ENCODE results near the gene PBX1. TPM values are rescaled to one million over a fixed set of nuclear protein-coding genes. Genes with fewer than 3 reads are reported as not detected.

PBX1 gene
- total RNA-seq, 3 donors from 2014 or later, result 64.5 to 126 (median 95.4) TPM

GRCh38 chr1:164611754-164612642 is 53.0 kb downstream of the PBX1 start:
- Histone ChIP-seq H3K9me3 (no peaks in the 10 kb centered on the region), H3K4me3 (peak overlapping the region in 1 of 3 donors; percentile 15), H3K27me3 (no peaks in the 10 kb centered on the region), H3K36me3 (no peaks in the 10 kb centered on the region), H3K27ac (peak overlapping the region; percentile 41 to 80), H3K4me1 (peaks cover 0 to 19% of the 10 kb centered on the region in 2 donors)
- TF ChIP-seq POLR2A (IDR thresholded peaks at IDR 0.05), result no peak
- TF ChIP-seq POLR2AphosphoS5 (IDR thresholded peaks at IDR 0.05), result peak in 1 of 3 donors; percentile 21
- TF ChIP-seq, protein P1, sequence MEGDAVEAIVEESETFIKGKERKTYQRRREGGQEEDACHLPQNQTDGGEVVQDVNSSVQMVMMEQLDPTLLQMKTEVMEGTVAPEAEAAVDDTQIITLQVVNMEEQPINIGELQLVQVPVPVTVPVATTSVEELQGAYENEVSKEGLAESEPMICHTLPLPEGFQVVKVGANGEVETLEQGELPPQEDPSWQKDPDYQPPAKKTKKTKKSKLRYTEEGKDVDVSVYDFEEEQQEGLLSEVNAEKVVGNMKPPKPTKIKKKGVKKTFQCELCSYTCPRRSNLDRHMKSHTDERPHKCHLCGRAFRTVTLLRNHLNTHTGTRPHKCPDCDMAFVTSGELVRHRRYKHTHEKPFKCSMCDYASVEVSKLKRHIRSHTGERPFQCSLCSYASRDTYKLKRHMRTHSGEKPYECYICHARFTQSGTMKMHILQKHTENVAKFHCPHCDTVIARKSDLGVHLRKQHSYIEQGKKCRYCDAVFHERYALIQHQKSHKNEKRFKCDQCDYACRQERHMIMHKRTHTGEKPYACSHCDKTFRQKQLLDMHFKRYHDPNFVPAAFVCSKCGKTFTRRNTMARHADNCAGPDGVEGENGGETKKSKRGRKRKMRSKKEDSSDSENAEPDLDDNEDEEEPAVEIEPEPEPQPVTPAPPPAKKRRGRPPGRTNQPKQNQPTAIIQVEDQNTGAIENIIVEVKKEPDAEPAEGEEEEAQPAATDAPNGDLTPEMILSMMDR (IDR thresholded peaks at IDR 0.05), result no peak
- intact Hi-C loops (cut with DNase I; ENCODE audit: low total_unique reads), result loop anchor here (5.0 kb wide), 2 partner anchors 55 to 1430 kb away; partner anchors contain the start of gene PBX1
- DNase-seq (ENCODE audit: low spot score in 2 of 2), result peak; percentile 64 to 82

- TF ChIP-seq POLR2A (IDR thresholded peaks at IDR 0.05) (no peak), POLR2AphosphoS5 (IDR thresholded peaks at IDR 0.05) (peak in 1 of 3 donors; percentile 39)
- Histone ChIP-seq H3K4me3 (peak overlapping the region in 1 of 3 donors; percentile 17), H3K27me3 (no peaks in the 10 kb centered on the region), H3K36me3 (no peaks in the 10 kb centered on the region), H3K27ac (peak overlapping the region; percentile 41 to 80), H3K4me1 (peaks cover 0 to 19% of the 10 kb centered on the region in 2 donors), H3K9me3 (no peaks in the 10 kb centered on the region)
- intact Hi-C loops (cut with DNase I; ENCODE audit: low total_unique reads), result loop anchor here (5.0 kb wide), 2 partner anchors 56 to 1431 kb away; partner anchors contain the start of gene PBX1
- DNase-seq (ENCODE audit: low spot score in 2 of 2), result no peak
Measured at GRCh38 chr1:164613176-164613575, 54.2 kb downstream of the PBX1 start.

GRCh38 chr1:164614316-164614715 is 55.3 kb downstream of the PBX1 start:
- Histone ChIP-seq H3K27me3 (no peaks in the 10 kb centered on the region), H3K4me3 (no peak overlapping the region), H3K9me3 (no peaks in the 10 kb centered on the region), H3K27ac (peak overlapping the region in 1 of 2 donors; percentile 80), H3K36me3 (no peaks in the 10 kb centered on the region), H3K4me1 (peaks cover 2 to 27% of the 10 kb centered on the region in 2 donors)
- no peak for TF ChIP-seq POLR2AphosphoS5 (IDR thresholded peaks at IDR 0.05)
- TF ChIP-seq POLR2A (IDR thresholded peaks at IDR 0.05), result no peak
- TF ChIP-seq, protein P1 (IDR thresholded peaks at IDR 0.05), result no peak
- intact Hi-C loops (cut with DNase I; ENCODE audit: low total_unique reads), result loop anchor here (5.0 kb wide), 2 partner anchors 57 to 1432 kb away; partner anchors contain the start of gene PBX1
- no peak for DNase-seq (ENCODE audit: low spot score in 2 of 2)

GRCh38 chr1:164617377-164618201 is 58.6 kb downstream of the PBX1 start:
- DNase-seq (ENCODE audit: low spot score in 2 of 2), result no peak
- Histone ChIP-seq H3K36me3 (no peaks in the 10 kb centered on the region), H3K9me3 (no peaks in the 10 kb centered on the region), H3K27ac (peak overlapping the region; percentile 40 to 49), H3K27me3 (no peaks in the 10 kb centered on the region), H3K4me1 (peaks cover 3 to 24% of the 10 kb centered on the region in 2 donors), H3K4me3 (no peak overlapping the region)
- intact Hi-C loops (cut with DNase I; ENCODE audit: low total_unique reads), result no loop called here
- TF ChIP-seq POLR2A (IDR thresholded peaks at IDR 0.05), result no peak
- TF ChIP-seq, protein P1 (IDR thresholded peaks at IDR 0.05), result peak in 1 of 3 donors; percentile 16

DNA sequence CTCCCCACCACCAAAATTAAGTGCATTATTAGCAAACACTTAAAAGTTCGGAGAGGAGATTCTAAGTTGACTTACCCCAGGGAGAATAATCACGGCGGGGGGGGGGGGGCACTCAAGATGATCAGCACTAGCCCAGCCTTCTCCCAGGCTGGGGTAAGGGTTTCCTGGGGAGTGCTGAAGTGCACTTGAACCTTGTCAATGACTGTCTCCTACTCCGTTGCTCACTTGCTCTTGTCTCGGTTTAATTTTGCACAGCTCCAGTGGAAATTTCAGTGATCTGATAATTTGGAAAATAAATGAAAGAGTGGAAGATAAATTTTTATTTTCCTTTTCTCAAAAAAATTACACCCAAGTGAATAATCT is 59.2 kb downstream of the PBX1 start:
- H3K36me3 ChIP-seq, result no peaks in the 10 kb centered on the region
- no peak overlapping the region for H3K27ac ChIP-seq
- TF ChIP-seq, protein P1 (IDR thresholded peaks at IDR 0.05), result no peak
- no peak for TF ChIP-seq POLR2A (IDR thresholded peaks at IDR 0.05)
- no peak for TF ChIP-seq POLR2AphosphoS5 (IDR thresholded peaks at IDR 0.05)
- no peaks in the 10 kb centered on the region for H3K27me3 ChIP-seq
- H3K4me1 ChIP-seq, result peaks cover 3 to 20% of the 10 kb centered on the region in 2 donors
- no peaks in the 10 kb centered on the region for H3K9me3 ChIP-seq
- H3K4me3 ChIP-seq, result no peak overlapping the region
- no peak for DNase-seq (ENCODE audit: low spot score in 2 of 2)
- intact Hi-C loops (cut with DNase I; ENCODE audit: low total_unique reads), result no loop called here

Data from breast epithelium (tissue), 4 donors.